GM12878 (cell line): ENCODE measurements around the gene ITGA2. TPM values are rescaled to one million over a fixed set of nuclear protein-coding genes. Genes with fewer than 3 reads are reported as not detected.

Source experiments
- ATAC-seq: fragments of 200-7000 bp; cut with Tn5 transposase; 3 replicates; pipeline ENCODE4 v1.9.1; 2020; ENCODE audit warnings: mild to moderate bottlenecking, moderate library complexity
- BruUV-seq: library from RNA; stranded (reverse); fragments of 400-500 nt; replicated peaks from 2 replicates; lab custom pipeline; 2021; lab: Mats Ljungman, UMichigan
- CTCF ChIA-PET: fragments of 300-600 bp; sonication (Branson Sonifier 250); formaldehyde crosslinking; extraction: SDS; loops from one replicate; lab custom pipeline; 2021; ENCODE audit warnings: inconsistent platforms; lab: Yijun Ruan, JAX
- POLR2A ChIA-PET: fragments of 350-600 bp; formaldehyde crosslinking; extraction: SDS; loops from one replicate; lab custom pipeline; 2021; ENCODE audit warnings: inconsistent platforms; lab: Charles Lee
- RAD21 ChIA-PET: fragments of 300-600 bp; sonication (Branson Sonifier 250); formaldehyde crosslinking; loops from one replicate; lab custom pipeline; 2023; ENCODE audit warnings: antibody characterized with exemption; ENCODE audit not compliant: unreplicated experiment; lab: Charles Lee
- SMC1A ChIA-PET: fragments of 300-600 bp; sonication (Branson Sonifier 250); formaldehyde crosslinking; loops from one replicate; lab custom pipeline; 2023; ENCODE audit not compliant: unreplicated experiment, uncharacterized antibody; lab: Charles Lee
- DNase-seq: peaks from one replicate; pipeline ENCODE4 v3.0.0-alpha.2; 2011; ENCODE audit warnings: low read depth, low spot score
- FAIRE-seq: peaks from 3 replicates; lab custom pipeline; 2011; peaks lifted over from hg19 to GRCh38; lab: Jason Lieb, UNC
- H2AFZ ChIP-seq: 2 replicates; pipeline ENCODE4 v1.6.0; 2011; ENCODE audit warnings: low read depth, low read length, control low read depth; ENCODE audit not compliant: control insufficient read depth
- H3K27ac ChIP-seq: 2 replicates; pipeline ENCODE4 v1.5.1; 2011; ENCODE audit warnings: control low read depth; ENCODE audit not compliant: control insufficient read depth, insufficient read depth
- H3K27me3 ChIP-seq, 2 experiments: replicated peaks in 1 of 2; 2 replicates each; pipeline versions ENCODE4 v1.6.0 to v1.6.1; 2011; ENCODE audit warnings: low read length in 1 of 2; ENCODE audit not compliant: control insufficient read depth in 2 of 2, insufficient read depth in 2 of 2
- H3K36me3 ChIP-seq, 2 experiments: 2 replicates each; pipeline ENCODE4 v1.5.1; 2011; ENCODE audit warnings: low read length in 1 of 2; ENCODE audit not compliant: control insufficient read depth in 2 of 2, insufficient read depth in 2 of 2
- H3K4me1 ChIP-seq: 2 replicates; pipeline ENCODE4 v1.6.1; 2011; ENCODE audit warnings: mild to moderate bottlenecking, low read length, moderate library complexity, mixed read lengths; ENCODE audit not compliant: control insufficient read depth, insufficient read depth
- H3K4me2 ChIP-seq: 2 replicates; pipeline ENCODE4 v1.6.0; 2011; ENCODE audit warnings: control low read depth; ENCODE audit not compliant: control insufficient read depth, insufficient read depth
- H3K4me3 ChIP-seq: fragments of 200-600 bp; sonication (generic); 2 replicates; pipeline ENCODE4 v1.5.1; 2016
- H3K79me2 ChIP-seq: 2 replicates; pipeline ENCODE4 v1.6.0; 2011; ENCODE audit warnings: low read length; ENCODE audit not compliant: control insufficient read depth, insufficient read depth
- H3K9ac ChIP-seq: 2 replicates; pipeline ENCODE4 v1.8.0; 2011; ENCODE audit warnings: low read length, control low read depth, mixed read lengths; ENCODE audit not compliant: control insufficient read depth, insufficient read depth
- H3K9me3 ChIP-seq: replicated peaks from 3 replicates; pipeline ENCODE4 v1.5.1; 2011; ENCODE audit warnings: mild to moderate bottlenecking, low read length; ENCODE audit not compliant: control insufficient read depth, insufficient read depth
- H4K20me1 ChIP-seq: 2 replicates; pipeline ENCODE4 v1.6.0; 2011; ENCODE audit not compliant: control insufficient read depth, insufficient read depth
- CREM ChIP-seq: IDR thresholded peaks from 2 replicates; pipeline ENCODE4 v1.6.1; 2014; ENCODE audit warnings: antibody characterized with exemption, low read depth
- JUNB ChIP-seq: IDR thresholded peaks from 2 replicates; pipeline ENCODE4 v1.6.1; 2016; ENCODE audit warnings: antibody characterized with exemption, mild to moderate bottlenecking
- POLR2AphosphoS2 ChIP-seq: IDR thresholded peaks from 2 replicates; pipeline ENCODE4 v1.6.1; 2011; ENCODE audit warnings: low read depth, mild to moderate bottlenecking, low read length, improper control_type of control experiment, moderate library complexity
- POU2F2 ChIP-seq: IDR thresholded peaks from 3 replicates; pipeline ENCODE4 v1.6.1; 2011; ENCODE audit warnings: low read depth, mild to moderate bottlenecking, low read length, borderline replicate concordance
- PRDM15 ChIP-seq: fragments of 450-650 bp; formaldehyde crosslinking; IDR thresholded peaks from 2 replicates; pipeline ENCODE4 v1.4.0; 2020; ENCODE audit warnings: mild to moderate bottlenecking, moderate library complexity
- RCOR1 ChIP-seq: conservative IDR thresholded peaks from 2 replicates; pipeline ENCODE4 v1.6.1; 2012; ENCODE audit warnings: low read depth, low read length, improper control_type of control experiment
- SMC3 ChIP-seq: IDR thresholded peaks from 2 replicates; pipeline ENCODE4 v1.6.1; 2011; ENCODE audit warnings: low read length, improper control_type of control experiment, borderline replicate concordance
- SP1 ChIP-seq: IDR thresholded peaks from one replicate; pipeline ENCODE4 v1.6.1; 2011; ENCODE audit warnings: low read depth, low read length
- SREBF1 ChIP-seq: IDR thresholded peaks from 2 replicates; pipeline ENCODE4 v1.6.1; 2012; ENCODE audit warnings: mild to moderate bottlenecking, low read length
- TAF1 ChIP-seq: IDR thresholded peaks from 2 replicates; pipeline ENCODE4 v1.6.1; 2011; ENCODE audit warnings: mild to moderate bottlenecking, low read depth, low read length, borderline replicate concordance
- ZNF24 ChIP-seq: fragments of 450-650 bp; IDR thresholded peaks from 2 replicates; pipeline ENCODE4 v1.6.1; 2017; ENCODE audit warnings: antibody characterized with exemption, mild to moderate bottlenecking
- WGBS: methylation state at CpG from one replicate; pipeline ENCODE4 v1.1.6; 2016; ENCODE audit warnings: low lambda C conversion rate; ENCODE audit not compliant: insufficient replicate concordance, insufficient coverage; ENCODE audit errors: missing lambda C conversion rate; 5-methylcytosine and 5-hydroxymethylcytosine counted together
- in situ Hi-C: fragments of 300-500 bp; cut with MboI; formaldehyde crosslinking; loops from 9 replicates; pipeline ENCODE4 v1.14.3; 2018; ENCODE audit warnings: mixed read lengths
- intact Hi-C: fragments of 100-400 bp; cut with micrococcal nuclease; formaldehyde crosslinking; loops from one replicate; pipeline ENCODE4 v1.14.2; 2022; ENCODE audit not compliant: unreplicated experiment
- polyA plus RNA-seq, 11 experiments: library from polyadenylated mRNA; depleted of rRNA in 4 of 11; unstranded in 6 of 11; stranded (reverse) in 5 of 11; fragments of >200 nt; fragmentation: Nextera tagmentation in 4 of 11; fragmentation: Illumina TruSeq in 1 of 11; extraction: Ambion mirVana in 4 of 11; extraction: Trizol in 1 of 11; gene quantifications; 1 replicate in 1 of 11; 2 replicates in 10 of 11; pipeline versions ENCODE4 v1.2.1 to v1.2.3, GENCODE V29; 2011 to 2016; ENCODE audit warnings: inconsistent platforms in 2 of 11, missing spikeins in 2 of 11, low read depth in 1 of 11
- total RNA-seq, 4 experiments: library from RNA; depleted of rRNA in 3 of 4; stranded (reverse); fragments of >200 nt in 3 of 4; fragmentation: Illumina TruSeq in 1 of 4; extraction: Trizol in 1 of 4; gene quantifications; 2 replicates each; pipeline versions ENCODE4 v1.2.1 to v1.2.3, GENCODE V29; 2013 to 2021

ITGA2 gene
- total and polyA plus RNA-seq, 10 of the 15 experiments (the other 5 are each of a cell fraction or from before 2014, with no cell fraction given): under 0.01 to 0.13 (median 0.03) TPM; not detected in 6

- ATAC-seq (no peak), FAIRE-seq (no peak), DNase-seq (no peak)
- Histone ChIP-seq H3K36me3 (no peaks in the 10 kb centered on the region), H3K9me3 (no peaks in the 10 kb centered on the region), H3K79me2 (no peaks in the 10 kb centered on the region), H3K27me3 (peaks cover 0 to 4% of the 10 kb centered on the region in 2 experiments; a peak in 2 of 4 replicates), H3K4me1 (no peaks in the 10 kb centered on the region), H4K20me1 (no peaks in the 10 kb centered on the region), H3K4me2 (no peak overlapping the region), H3K9ac (no peak overlapping the region), H2AFZ (no peak overlapping the region), H3K4me3 (no peak overlapping the region), H3K27ac (no peak overlapping the region)
- intact Hi-C loops (no loop called here), in situ Hi-C loops (no loop called here)
- ChIA-PET RAD21 (no interaction called here), SMC1A (no interaction called here), POLR2A (no interaction called here), CTCF (interaction anchor here (0.6 to 1.5 kb wide), 4 partner anchors 13 to 541 kb away, joined by 3 read pairs; no protein-coding TSS in a partner anchor)
- BruUV-seq: no TSS peak
- no peak for TF ChIP-seq POLR2AphosphoS2
- TF ChIP-seq RCOR1: no peak
- no peak for TF ChIP-seq TAF1
- no peak for TF ChIP-seq CREM
- TF ChIP-seq ZNF24: no peak
- no peak for TF ChIP-seq SP1
- TF ChIP-seq JUNB: no peak
- no peak for TF ChIP-seq POU2F2
- WGBS: 31% methylated on average over 2 of the region's 2 CpGs
Observed at GRCh38 chr5:53048248-53048647, 59.1 kb downstream of the ITGA2 start.

GRCh38 chr5:53052499-53052898 is 63.3 kb downstream of the ITGA2 start:
- Histone ChIP-seq H3K9me3 (no peaks in the 10 kb centered on the region), H3K4me1 (no peaks in the 10 kb centered on the region), H3K27ac (no peak overlapping the region)
- POLR2A ChIA-PET: no interaction called here
- SMC1A ChIA-PET: no interaction called here
- in situ Hi-C loops: no loop called here
- 0% methylated on average over 2 of the region's 2 CpGs for WGBS
- TF ChIP-seq PRDM15 (CRISPR knock-in tag): no peak
- TF ChIP-seq SMC3: no peak
- no peak for TF ChIP-seq SREBF1
- TF ChIP-seq, all 136 proteins: peak for 0
- Histone ChIP-seq H3K4me2 (no peak overlapping the region), H3K4me3 (no peak overlapping the region), H3K79me2 (no peaks in the 10 kb centered on the region), H3K27me3 (peaks cover 0 to 2% of the 10 kb centered on the region in 2 experiments; a peak in 2 of 4 replicates), H3K9ac (no peak overlapping the region), H4K20me1 (no peaks in the 10 kb centered on the region), H2AFZ (no peak overlapping the region), H3K36me3 (no peaks in the 10 kb centered on the region)
- BruUV-seq: no TSS peak
- ATAC-seq (no peak), FAIRE-seq (no peak), DNase-seq (no peak)
- CTCF ChIA-PET: no interaction called here
- RAD21 ChIA-PET: no interaction called here
- intact Hi-C loops: no loop called here
